ENCODE measurements around the gene ADAM12.

ADAM12 gene

GRCh38 chr10:126221874-126222273 lies 166.4 kb downstream of the ADAM12 start:
- DNase-seq (ENCODE audit: low read depth, low spot score), result no peak
- H3K9me3 ChIP-seq (ENCODE audit: insufficient read depth, low read length), result no peaks in the 10 kb centered on the region
- peaks cover 2% of the 10 kb centered on the region for H3K4me1 ChIP-seq (ENCODE audit: insufficient read depth, insufficient read length)
- no peaks in the 10 kb centered on the region for H3K36me3 ChIP-seq (ENCODE audit: insufficient read depth, insufficient read length, low read length)
- no peak for TF ChIP-seq SUZ12 (IDR thresholded peaks at IDR 0.05; ENCODE audit: extremely low read depth, insufficient read depth, insufficient read length)
- TF ChIP-seq ZNF274 (IDR thresholded peaks at IDR 0.05; ENCODE audit: low read depth, low read length), result no peak
- no peak for TF ChIP-seq YY1 (IDR thresholded peaks at IDR 0.05; ENCODE audit: insufficient read depth, insufficient read length)
- no peak overlapping the region for H3K9ac ChIP-seq (ENCODE audit: insufficient read length, low read depth)
- H3K4me3 ChIP-seq (ENCODE audit: insufficient read length, low read depth), result no peak overlapping the region
- H3K27me3 ChIP-seq (ENCODE audit: insufficient read depth, insufficient read length), result no peaks in the 10 kb centered on the region

- H3K9ac ChIP-seq (ENCODE audit: insufficient read length, low read depth), result no peak overlapping the region
- no peaks in the 10 kb centered on the region for H3K4me1 ChIP-seq (ENCODE audit: insufficient read depth, insufficient read length)
- H3K36me3 ChIP-seq (ENCODE audit: insufficient read depth, insufficient read length, low read length), result no peaks in the 10 kb centered on the region
- no peak overlapping the region for H3K4me3 ChIP-seq (ENCODE audit: insufficient read length, low read depth)
- H3K27me3 ChIP-seq (ENCODE audit: insufficient read depth, insufficient read length), result no peaks in the 10 kb centered on the region
- DNase-seq (ENCODE audit: low read depth, low spot score), result no peak
- H3K9me3 ChIP-seq (ENCODE audit: insufficient read depth, low read length), result no peaks in the 10 kb centered on the region
- no peak for TF ChIP-seq ZNF274 (IDR thresholded peaks at IDR 0.05; ENCODE audit: low read depth, low read length)
- TF ChIP-seq SUZ12 (IDR thresholded peaks at IDR 0.05; ENCODE audit: extremely low read depth, insufficient read depth, insufficient read length), result no peak
- TF ChIP-seq YY1 (IDR thresholded peaks at IDR 0.05; ENCODE audit: insufficient read depth, insufficient read length), result no peak
Measured at GRCh38 chr10:126218778-126219649, 169.3 kb downstream of the ADAM12 start.

- Histone ChIP-seq H3K4me3 (ENCODE audit: insufficient read length, low read depth) (no peak overlapping the region), H3K9me3 (ENCODE audit: insufficient read depth, low read length) (no peaks in the 10 kb centered on the region), H3K4me1 (ENCODE audit: insufficient read depth, insufficient read length) (no peaks in the 10 kb centered on the region), H3K36me3 (ENCODE audit: insufficient read depth, insufficient read length, low read length) (no peaks in the 10 kb centered on the region), H3K27me3 (ENCODE audit: insufficient read depth, insufficient read length) (no peaks in the 10 kb centered on the region), H3K9ac (ENCODE audit: insufficient read length, low read depth) (no peak overlapping the region)
- no peak for DNase-seq (ENCODE audit: low read depth, low spot score)
- TF ChIP-seq ZNF274 (IDR thresholded peaks at IDR 0.05; ENCODE audit: low read depth, low read length) (no peak), YY1 (IDR thresholded peaks at IDR 0.05; ENCODE audit: insufficient read depth, insufficient read length) (no peak), SUZ12 (IDR thresholded peaks at IDR 0.05; ENCODE audit: extremely low read depth, insufficient read depth, insufficient read length) (no peak)
Measured at GRCh38 chr10:126218174-126218573, 170.1 kb downstream of the ADAM12 start.

- no peaks in the 10 kb centered on the region for H3K9me3 ChIP-seq (ENCODE audit: insufficient read depth, low read length)
- no peak overlapping the region for H3K9ac ChIP-seq (ENCODE audit: insufficient read length, low read depth)
- H3K36me3 ChIP-seq (ENCODE audit: insufficient read depth, insufficient read length, low read length), result no peaks in the 10 kb centered on the region
- H3K27me3 ChIP-seq (ENCODE audit: insufficient read depth, insufficient read length), result no peaks in the 10 kb centered on the region
- no peak overlapping the region for H3K4me3 ChIP-seq (ENCODE audit: insufficient read length, low read depth)
- H3K4me1 ChIP-seq (ENCODE audit: insufficient read depth, insufficient read length), result no peaks in the 10 kb centered on the region
- DNase-seq (ENCODE audit: low read depth, low spot score), result no peak
- TF ChIP-seq SUZ12 (IDR thresholded peaks at IDR 0.05; ENCODE audit: extremely low read depth, insufficient read depth, insufficient read length) (no peak), ZNF274 (IDR thresholded peaks at IDR 0.05; ENCODE audit: low read depth, low read length) (no peak), YY1 (IDR thresholded peaks at IDR 0.05; ENCODE audit: insufficient read depth, insufficient read length) (no peak)
Measured at GRCh38 chr10:126216632-126216961, 171.7 kb downstream of the ADAM12 start.

DNA sequence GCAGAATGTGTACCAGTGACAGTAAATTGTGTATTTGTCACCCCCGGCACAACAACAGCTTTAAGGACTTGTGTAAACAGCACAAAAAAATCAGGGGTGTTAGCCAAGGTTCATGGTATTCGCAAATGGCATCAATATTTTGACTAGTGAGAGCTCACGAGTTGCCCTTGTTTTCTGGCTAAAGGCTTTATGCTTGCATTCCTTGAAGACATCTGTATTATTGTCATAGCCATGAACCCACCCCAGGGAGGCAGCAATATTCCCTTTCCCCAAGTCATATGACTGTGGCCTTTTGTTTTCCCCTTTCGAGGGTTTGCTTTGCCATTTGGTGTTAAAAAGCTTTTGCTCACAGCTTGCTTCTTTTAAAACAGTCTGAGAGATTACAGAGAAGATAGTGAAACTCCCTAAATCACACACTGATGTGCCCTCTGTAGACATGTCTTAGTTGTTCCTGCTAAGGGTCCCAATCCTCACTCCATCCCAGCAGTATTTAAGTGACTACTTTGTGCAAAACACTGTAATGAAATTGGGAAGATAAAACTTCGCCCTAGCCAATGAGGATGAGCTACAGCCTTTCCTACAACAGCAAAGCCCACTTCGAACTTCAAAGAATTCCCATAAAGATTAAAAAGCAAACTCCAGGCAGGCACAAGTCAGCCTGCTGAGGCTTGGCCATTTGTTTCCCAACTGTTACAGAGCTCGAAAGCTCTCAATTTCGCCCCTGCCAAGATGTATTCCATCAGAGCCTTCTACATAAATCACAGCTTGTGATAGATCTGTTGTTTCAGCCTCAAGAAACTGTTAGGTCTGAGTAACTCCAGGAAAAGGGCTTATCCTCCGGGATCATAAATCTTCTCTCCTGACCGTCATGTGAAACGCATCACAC lies 172.3 kb downstream of the ADAM12 start:
- H3K9ac ChIP-seq (ENCODE audit: insufficient read length, low read depth), result no peak overlapping the region
- no peaks in the 10 kb centered on the region for H3K27me3 ChIP-seq (ENCODE audit: insufficient read depth, insufficient read length)
- no peaks in the 10 kb centered on the region for H3K9me3 ChIP-seq (ENCODE audit: insufficient read depth, low read length)
- H3K4me3 ChIP-seq (ENCODE audit: insufficient read length, low read depth), result no peak overlapping the region
- TF ChIP-seq YY1 (IDR thresholded peaks at IDR 0.05; ENCODE audit: insufficient read depth, insufficient read length) (no peak), ZNF274 (IDR thresholded peaks at IDR 0.05; ENCODE audit: low read depth, low read length) (no peak), SUZ12 (IDR thresholded peaks at IDR 0.05; ENCODE audit: extremely low read depth, insufficient read depth, insufficient read length) (no peak)
- no peaks in the 10 kb centered on the region for H3K36me3 ChIP-seq (ENCODE audit: insufficient read depth, insufficient read length, low read length)
- no peaks in the 10 kb centered on the region for H3K4me1 ChIP-seq (ENCODE audit: insufficient read depth, insufficient read length)
- no peak for DNase-seq (ENCODE audit: low read depth, low spot score)

DNA sequence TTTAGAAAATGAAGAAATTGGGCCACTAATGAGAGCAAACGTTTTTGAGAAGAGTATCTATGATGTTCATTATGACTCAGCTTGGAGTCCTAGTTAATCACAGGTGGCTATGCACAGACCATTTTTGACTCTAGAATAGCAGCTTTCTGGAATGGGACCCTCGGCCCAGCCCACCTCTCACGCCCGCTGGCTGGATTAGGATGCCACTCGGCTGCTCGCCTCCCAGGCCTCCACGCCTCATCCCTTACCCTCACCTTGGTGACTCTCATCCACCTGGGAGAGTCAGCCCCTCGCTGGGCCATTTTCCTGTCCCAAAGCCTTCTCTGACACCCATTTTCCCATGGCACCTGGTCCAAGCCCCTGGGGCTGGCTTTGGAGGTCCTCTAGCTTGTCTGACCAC lies 173.6 kb downstream of the ADAM12 start:
- TF ChIP-seq SUZ12 (IDR thresholded peaks at IDR 0.05; ENCODE audit: extremely low read depth, insufficient read depth, insufficient read length), result no peak
- no peak for TF ChIP-seq YY1 (IDR thresholded peaks at IDR 0.05; ENCODE audit: insufficient read depth, insufficient read length)
- TF ChIP-seq ZNF274 (IDR thresholded peaks at IDR 0.05; ENCODE audit: low read depth, low read length), result no peak
- H3K36me3 ChIP-seq (ENCODE audit: insufficient read depth, insufficient read length, low read length), result no peaks in the 10 kb centered on the region
- H3K4me3 ChIP-seq (ENCODE audit: insufficient read length, low read depth), result no peak overlapping the region
- H3K9me3 ChIP-seq (ENCODE audit: insufficient read depth, low read length), result no peaks in the 10 kb centered on the region
- H3K27me3 ChIP-seq (ENCODE audit: insufficient read depth, insufficient read length), result no peaks in the 10 kb centered on the region
- no peak overlapping the region for H3K9ac ChIP-seq (ENCODE audit: insufficient read length, low read depth)
- DNase-seq (ENCODE audit: low read depth, low spot score), result no peak
- no peaks in the 10 kb centered on the region for H3K4me1 ChIP-seq (ENCODE audit: insufficient read depth, insufficient read length)

DNA sequence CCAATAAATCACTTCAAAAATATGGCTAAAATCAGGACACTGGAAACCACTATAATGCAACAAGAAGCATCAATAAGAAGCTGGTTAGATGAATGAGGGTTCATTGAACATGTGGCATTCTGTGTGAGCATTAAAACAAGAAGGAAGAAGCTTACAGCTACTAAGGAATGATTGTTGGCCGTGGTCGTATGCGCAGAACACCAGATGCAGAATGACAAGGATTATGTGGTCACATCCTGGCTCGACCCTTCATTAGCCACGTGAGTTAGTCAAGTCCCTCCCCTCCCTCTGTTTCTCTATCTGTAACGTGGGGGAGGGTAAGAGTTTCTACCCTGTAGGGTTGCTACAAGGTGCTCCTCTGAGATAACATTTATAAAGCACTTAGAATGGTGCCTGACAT lies 174.3 kb downstream of the ADAM12 start:
- no peak for DNase-seq (ENCODE audit: low read depth, low spot score)
- Histone ChIP-seq H3K4me3 (ENCODE audit: insufficient read length, low read depth) (no peak overlapping the region), H3K9ac (ENCODE audit: insufficient read length, low read depth) (no peak overlapping the region), H3K36me3 (ENCODE audit: insufficient read depth, insufficient read length, low read length) (no peaks in the 10 kb centered on the region), H3K4me1 (ENCODE audit: insufficient read depth, insufficient read length) (no peaks in the 10 kb centered on the region), H3K27me3 (ENCODE audit: insufficient read depth, insufficient read length) (no peaks in the 10 kb centered on the region), H3K9me3 (ENCODE audit: insufficient read depth, low read length) (no peaks in the 10 kb centered on the region)
- TF ChIP-seq ZNF274 (IDR thresholded peaks at IDR 0.05; ENCODE audit: low read depth, low read length) (no peak), SUZ12 (IDR thresholded peaks at IDR 0.05; ENCODE audit: extremely low read depth, insufficient read depth, insufficient read length) (no peak), YY1 (IDR thresholded peaks at IDR 0.05; ENCODE audit: insufficient read depth, insufficient read length) (no peak)

All from NT2/D1 (cell line).